ENCODE data around the gene ABTB2.

GRCh38 chr11:34198523-34198922, 159.3 kb downstream of the ABTB2 start:
- no peak for TF ChIP-seq POLR2A (IDR thresholded peaks at IDR 0.05; ENCODE audit: low read length)
- TF ChIP-seq GATA1 (IDR thresholded peaks at IDR 0.05; ENCODE audit: low read depth, low read length) = no peak
